Measurements from ENCODE around the gene RBM28.

Gene RBM28

GRCh38 chr7:128343554-128344430 lies at the start of gene RBM28:
Gene RBM28 (minus strand): TSS chr7:128343908. CDS start chr7:128343793, 115 bp downstream.
- no peaks in the 10 kb centered on the region for H3K27me3 ChIP-seq (ENCODE audit: control insufficient read depth in 1 of 2, insufficient read depth in 2 of 2, low read length in 2 of 2)
- peak within 1 kb of the TSS; percentile 73 to 91 for H3K9ac ChIP-seq (ENCODE audit: low read depth in 1 of 2, low read length in 2 of 2)
- H3K4me3 ChIP-seq (ENCODE audit: low read depth in 1 of 2, low read length in 2 of 2): peak within 1 kb of the TSS; percentile 94 to 96
- peak within 1 kb of the TSS; percentile 87 for H3K27ac ChIP-seq (ENCODE audit: low read depth, low read length)
- no peaks in the 10 kb centered on the region for H3K9me3 ChIP-seq (ENCODE audit: control insufficient read depth in 1 of 2, low read length in 2 of 2)
- H3K36me3 ChIP-seq (ENCODE audit: control insufficient read depth in 1 of 2, insufficient read depth in 2 of 2, low read length in 2 of 2): peaks cover 0 to 13% of the 10 kb centered on the region in 2 donors
- peaks cover 8 to 13% of the 10 kb centered on the region in 2 donors for H3K4me1 ChIP-seq (ENCODE audit: control insufficient read depth in 1 of 2, insufficient read depth in 2 of 2, low read length in 2 of 2)

- Histone ChIP-seq H3K36me3 (ENCODE audit: control insufficient read depth in 1 of 2, insufficient read depth in 2 of 2, low read length in 2 of 2) (peaks cover 0 to 27% of the 10 kb centered on the region in 2 donors), H3K4me1 (ENCODE audit: control insufficient read depth in 1 of 2, insufficient read depth in 2 of 2, low read length in 2 of 2) (peaks cover 3 to 5% of the 10 kb centered on the region in 2 donors)
These were observed 49.0 kb upstream of the RBM28 start for GRCh38 chr7:128392446-128393327.

GRCh38 chr7:128391805-128392204 lies 48.1 kb upstream of the RBM28 start:
- Histone ChIP-seq H3K27ac (ENCODE audit: low read depth, low read length) (no peak overlapping the region), H3K4me1 (ENCODE audit: control insufficient read depth in 1 of 2, insufficient read depth in 2 of 2, low read length in 2 of 2) (peaks cover 5 to 8% of the 10 kb centered on the region in 2 donors), H3K4me3 (ENCODE audit: low read depth in 1 of 2, low read length in 2 of 2) (no peak overlapping the region), H3K27me3 (ENCODE audit: control insufficient read depth in 1 of 2, insufficient read depth in 2 of 2, low read length in 2 of 2) (peaks cover 0 to 7% of the 10 kb centered on the region in 2 donors), H3K36me3 (ENCODE audit: control insufficient read depth in 1 of 2, insufficient read depth in 2 of 2, low read length in 2 of 2) (peaks cover 0 to 20% of the 10 kb centered on the region in 2 donors), H3K9ac (ENCODE audit: low read depth in 1 of 2, low read length in 2 of 2) (no peak overlapping the region), H3K9me3 (ENCODE audit: control insufficient read depth in 1 of 2, low read length in 2 of 2) (no peaks in the 10 kb centered on the region)

More at GRCh38 chr7:128392446-128393327, 49.0 kb upstream of the RBM28 start:
- no peaks in the 10 kb centered on the region for H3K9me3 ChIP-seq (ENCODE audit: control insufficient read depth in 1 of 2, low read length in 2 of 2)
- no peak overlapping the region for H3K27ac ChIP-seq (ENCODE audit: low read depth, low read length)
- peaks cover 0 to 7% of the 10 kb centered on the region in 2 donors for H3K27me3 ChIP-seq (ENCODE audit: control insufficient read depth in 1 of 2, insufficient read depth in 2 of 2, low read length in 2 of 2)
- no peak overlapping the region for H3K9ac ChIP-seq (ENCODE audit: low read depth in 1 of 2, low read length in 2 of 2)
- no peak overlapping the region for H3K4me3 ChIP-seq (ENCODE audit: low read depth in 1 of 2, low read length in 2 of 2)

- peaks cover 0 to 14% of the 10 kb centered on the region in 2 donors for H3K36me3 ChIP-seq (ENCODE audit: control insufficient read depth in 1 of 2, insufficient read depth in 2 of 2, low read length in 2 of 2)
- H3K27ac ChIP-seq (ENCODE audit: low read depth, low read length): no peak overlapping the region
- no peak overlapping the region for H3K4me3 ChIP-seq (ENCODE audit: low read depth in 1 of 2, low read length in 2 of 2)
- peaks cover 0 to 7% of the 10 kb centered on the region in 2 donors for H3K27me3 ChIP-seq (ENCODE audit: control insufficient read depth in 1 of 2, insufficient read depth in 2 of 2, low read length in 2 of 2)
- H3K9ac ChIP-seq (ENCODE audit: low read depth in 1 of 2, low read length in 2 of 2): no peak overlapping the region
- H3K9me3 ChIP-seq (ENCODE audit: control insufficient read depth in 1 of 2, low read length in 2 of 2): no peaks in the 10 kb centered on the region
- H3K4me1 ChIP-seq (ENCODE audit: control insufficient read depth in 1 of 2, insufficient read depth in 2 of 2, low read length in 2 of 2): peaks cover 5 to 8% of the 10 kb centered on the region in 2 donors
These were observed 47.3 kb upstream of the RBM28 start for GRCh38 chr7:128390871-128391565.

GRCh38 chr7:128389618-128390329 lies 46.1 kb upstream of the RBM28 start:
- Histone ChIP-seq H3K36me3 (ENCODE audit: control insufficient read depth in 1 of 2, insufficient read depth in 2 of 2, low read length in 2 of 2) (peaks cover 0 to 9% of the 10 kb centered on the region in 2 donors), H3K27ac (ENCODE audit: low read depth, low read length) (no peak overlapping the region), H3K9me3 (ENCODE audit: control insufficient read depth in 1 of 2, low read length in 2 of 2) (no peaks in the 10 kb centered on the region), H3K4me1 (ENCODE audit: control insufficient read depth in 1 of 2, insufficient read depth in 2 of 2, low read length in 2 of 2) (peaks cover 5 to 8% of the 10 kb centered on the region in 2 donors), H3K4me3 (ENCODE audit: low read depth in 1 of 2, low read length in 2 of 2) (no peak overlapping the region), H3K9ac (ENCODE audit: low read depth in 1 of 2, low read length in 2 of 2) (no peak overlapping the region), H3K27me3 (ENCODE audit: control insufficient read depth in 1 of 2, insufficient read depth in 2 of 2, low read length in 2 of 2) (peaks cover 0 to 7% of the 10 kb centered on the region in 2 donors)

GRCh38 chr7:128389085-128389617 lies 45.4 kb upstream of the RBM28 start:
- H3K27ac ChIP-seq (ENCODE audit: low read depth, low read length): no peak overlapping the region
- H3K9me3 ChIP-seq (ENCODE audit: control insufficient read depth in 1 of 2, low read length in 2 of 2): no peaks in the 10 kb centered on the region
- H3K4me3 ChIP-seq (ENCODE audit: low read depth in 1 of 2, low read length in 2 of 2): no peak overlapping the region
- peaks cover 5 to 8% of the 10 kb centered on the region in 2 donors for H3K4me1 ChIP-seq (ENCODE audit: control insufficient read depth in 1 of 2, insufficient read depth in 2 of 2, low read length in 2 of 2)
- H3K36me3 ChIP-seq (ENCODE audit: control insufficient read depth in 1 of 2, insufficient read depth in 2 of 2, low read length in 2 of 2): peaks cover 0 to 4% of the 10 kb centered on the region in 2 donors
- H3K27me3 ChIP-seq (ENCODE audit: control insufficient read depth in 1 of 2, insufficient read depth in 2 of 2, low read length in 2 of 2): peaks cover 0 to 7% of the 10 kb centered on the region in 2 donors
- no peak overlapping the region for H3K9ac ChIP-seq (ENCODE audit: low read depth in 1 of 2, low read length in 2 of 2)

GRCh38 chr7:128388145-128388485 lies 44.4 kb upstream of the RBM28 start:
- H3K4me1 ChIP-seq (ENCODE audit: control insufficient read depth in 1 of 2, insufficient read depth in 2 of 2, low read length in 2 of 2): peaks cover 4 to 5% of the 10 kb centered on the region in 2 donors
- H3K9me3 ChIP-seq (ENCODE audit: control insufficient read depth in 1 of 2, low read length in 2 of 2): no peaks in the 10 kb centered on the region

GRCh38 chr7:128387216-128388144 lies 43.8 kb upstream of the RBM28 start:
- peaks cover 4 to 5% of the 10 kb centered on the region in 2 donors for H3K4me1 ChIP-seq (ENCODE audit: control insufficient read depth in 1 of 2, insufficient read depth in 2 of 2, low read length in 2 of 2)
- H3K27ac ChIP-seq (ENCODE audit: low read depth, low read length): no peak overlapping the region
- H3K4me3 ChIP-seq (ENCODE audit: low read depth in 1 of 2, low read length in 2 of 2): peak overlapping the region in 1 of 2 donors; percentile 32
- H3K9me3 ChIP-seq (ENCODE audit: control insufficient read depth in 1 of 2, low read length in 2 of 2): no peaks in the 10 kb centered on the region
- no peaks in the 10 kb centered on the region for H3K36me3 ChIP-seq (ENCODE audit: control insufficient read depth in 1 of 2, insufficient read depth in 2 of 2, low read length in 2 of 2)
- peaks cover 0 to 7% of the 10 kb centered on the region in 2 donors for H3K27me3 ChIP-seq (ENCODE audit: control insufficient read depth in 1 of 2, insufficient read depth in 2 of 2, low read length in 2 of 2)
- H3K9ac ChIP-seq (ENCODE audit: low read depth in 1 of 2, low read length in 2 of 2): peak overlapping the region in 1 of 2 donors; percentile 25

More at GRCh38 chr7:128388145-128388485, 44.4 kb upstream of the RBM28 start:
- Histone ChIP-seq H3K27ac (ENCODE audit: low read depth, low read length) (no peak overlapping the region), H3K27me3 (ENCODE audit: control insufficient read depth in 1 of 2, insufficient read depth in 2 of 2, low read length in 2 of 2) (peaks cover 0 to 7% of the 10 kb centered on the region in 2 donors), H3K36me3 (ENCODE audit: control insufficient read depth in 1 of 2, insufficient read depth in 2 of 2, low read length in 2 of 2) (no peaks in the 10 kb centered on the region), H3K4me3 (ENCODE audit: low read depth in 1 of 2, low read length in 2 of 2) (no peak overlapping the region), H3K9ac (ENCODE audit: low read depth in 1 of 2, low read length in 2 of 2) (peak overlapping the region in 1 of 2 donors; percentile 25)
